ENCODE results near the gene GABRB2.

GRCh38 chr5:161369022-161369421 is 177.5 kb downstream of the GABRB2 start:
- TF ChIP-seq YY1 (IDR thresholded peaks at IDR 0.05; ENCODE audit: insufficient read depth, insufficient read length) (no peak), ZNF274 (IDR thresholded peaks at IDR 0.05; ENCODE audit: low read depth, low read length) (no peak)

Measured in NT2/D1 (cell line).